ENCODE data around the gene ODAD3.
"Not testable (repeated sequence)": the region's sequence is repeated elsewhere in the genome, so short reads cannot be mapped to it uniquely, and the experiment has no call there.

The ODAD3 gene

GRCh38 chr19:11379857-11380350 is 55.0 kb downstream of the ODAD3 start:
- peaks cover 39% of the 10 kb centered on the region for H3K4me1 ChIP-seq (ENCODE audit: control insufficient read depth, insufficient read depth, low read length, unreplicated experiment)
- H3K79me2 ChIP-seq (ENCODE audit: control insufficient read depth, insufficient read depth, low read length, unreplicated experiment): peaks cover 12% of the 10 kb centered on the region
- H3K4me3 ChIP-seq (ENCODE audit: low read depth, low read length): peak overlapping the region; percentile 85
- peak overlapping the region; percentile 62; the same call in 1 of the 2 replicates for H3K27ac ChIP-seq (ENCODE audit: low read depth, low read length)
- no peak overlapping the region for H2AFZ ChIP-seq (ENCODE audit: low read length, unreplicated experiment)
- no peaks in the 10 kb centered on the region for H3K36me3 ChIP-seq (ENCODE audit: insufficient read depth, low read length)
- no peaks in the 10 kb centered on the region for H3K27me3 ChIP-seq (ENCODE audit: insufficient read depth, low read length)

GRCh38 chr19:11379269-11379845 is 55.6 kb downstream of the ODAD3 start:
- not testable (repeated sequence) for H3K36me3 ChIP-seq (ENCODE audit: insufficient read depth, low read length); H3K27ac ChIP-seq (ENCODE audit: low read depth, low read length); H3K4me3 ChIP-seq (ENCODE audit: low read depth, low read length); H3K27me3 ChIP-seq (ENCODE audit: insufficient read depth, low read length); H2AFZ ChIP-seq (ENCODE audit: low read length, unreplicated experiment)
- peaks cover 39% of the 10 kb centered on the region for H3K4me1 ChIP-seq (ENCODE audit: control insufficient read depth, insufficient read depth, low read length, unreplicated experiment)
- peaks cover 12% of the 10 kb centered on the region for H3K79me2 ChIP-seq (ENCODE audit: control insufficient read depth, insufficient read depth, low read length, unreplicated experiment)

GRCh38 chr19:11378319-11379189 is 56.4 kb downstream of the ODAD3 start:
- H2AFZ ChIP-seq (ENCODE audit: low read length, unreplicated experiment): no peak overlapping the region
- no peaks in the 10 kb centered on the region for H3K36me3 ChIP-seq (ENCODE audit: insufficient read depth, low read length)
- H3K27me3 ChIP-seq (ENCODE audit: insufficient read depth, low read length): no peaks in the 10 kb centered on the region
- no peak overlapping the region for H3K4me3 ChIP-seq (ENCODE audit: low read depth, low read length)
- H3K27ac ChIP-seq (ENCODE audit: low read depth, low read length): peak overlapping the region; percentile 64
- H3K79me2 ChIP-seq (ENCODE audit: control insufficient read depth, insufficient read depth, low read length, unreplicated experiment): peaks cover 12% of the 10 kb centered on the region
- peaks cover 39% of the 10 kb centered on the region for H3K4me1 ChIP-seq (ENCODE audit: control insufficient read depth, insufficient read depth, low read length, unreplicated experiment)

GRCh38 chr19:11377756-11378155 is 57.2 kb downstream of the ODAD3 start:
- no peaks in the 10 kb centered on the region for H3K27me3 ChIP-seq (ENCODE audit: insufficient read depth, low read length)
- H3K79me2 ChIP-seq (ENCODE audit: control insufficient read depth, insufficient read depth, low read length, unreplicated experiment): peaks cover 12% of the 10 kb centered on the region
- no peak overlapping the region for H2AFZ ChIP-seq (ENCODE audit: low read length, unreplicated experiment)
- H3K4me1 ChIP-seq (ENCODE audit: control insufficient read depth, insufficient read depth, low read length, unreplicated experiment): peaks cover 39% of the 10 kb centered on the region
- peak overlapping the region; percentile 64 for H3K27ac ChIP-seq (ENCODE audit: low read depth, low read length)
- H3K36me3 ChIP-seq (ENCODE audit: insufficient read depth, low read length): no peaks in the 10 kb centered on the region
- no peak overlapping the region for H3K4me3 ChIP-seq (ENCODE audit: low read depth, low read length)

- peaks cover 39% of the 10 kb centered on the region for H3K4me1 ChIP-seq (ENCODE audit: control insufficient read depth, insufficient read depth, low read length, unreplicated experiment)
- peak overlapping the region; percentile 64 for H3K27ac ChIP-seq (ENCODE audit: low read depth, low read length)
- H3K27me3 ChIP-seq (ENCODE audit: insufficient read depth, low read length): no peaks in the 10 kb centered on the region
- H3K36me3 ChIP-seq (ENCODE audit: insufficient read depth, low read length): no peaks in the 10 kb centered on the region
- H3K4me3 ChIP-seq (ENCODE audit: low read depth, low read length): peak overlapping the region; percentile 39; the same call in 1 of the 2 replicates
- H2AFZ ChIP-seq (ENCODE audit: low read length, unreplicated experiment): no peak overlapping the region
- peaks cover 12% of the 10 kb centered on the region for H3K79me2 ChIP-seq (ENCODE audit: control insufficient read depth, insufficient read depth, low read length, unreplicated experiment)
These were observed 57.7 kb downstream of the ODAD3 start for GRCh38 chr19:11377237-11377636.

GRCh38 chr19:11375143-11375948 is 59.6 kb downstream of the ODAD3 start:
- H2AFZ ChIP-seq (ENCODE audit: low read length, unreplicated experiment): peak overlapping the region; percentile 18
- H3K4me1 ChIP-seq (ENCODE audit: control insufficient read depth, insufficient read depth, low read length, unreplicated experiment): peaks cover 33% of the 10 kb centered on the region

GRCh38 chr19:11374433-11375142 is 60.3 kb downstream of the ODAD3 start, which contains the start of gene SWSAP1:
SWSAP1 (plus strand) TSS chr19:11374666; CDS start chr19:11374681, 15 bp downstream.
- H3K79me2 ChIP-seq (ENCODE audit: control insufficient read depth, insufficient read depth, low read length, unreplicated experiment): peaks cover 6% of the 10 kb centered on the region
- peak within 1 kb of the TSS; percentile 74 for H3K27ac ChIP-seq (ENCODE audit: low read depth, low read length)
- no peaks in the 10 kb centered on the region for H3K36me3 ChIP-seq (ENCODE audit: insufficient read depth, low read length)
- peak within 1 kb of the TSS; percentile 82 for H3K4me3 ChIP-seq (ENCODE audit: low read depth, low read length)
- peak within 1 kb of the TSS; percentile 81 for H2AFZ ChIP-seq (ENCODE audit: low read length, unreplicated experiment)
- no peaks in the 10 kb centered on the region for H3K27me3 ChIP-seq (ENCODE audit: insufficient read depth, low read length)
- H3K4me1 ChIP-seq (ENCODE audit: control insufficient read depth, insufficient read depth, low read length, unreplicated experiment): peaks cover 29% of the 10 kb centered on the region

More at GRCh38 chr19:11375143-11375948, 59.6 kb downstream of the ODAD3 start:
- peak overlapping the region; percentile 82 for H3K4me3 ChIP-seq (ENCODE audit: low read depth, low read length)
- no peaks in the 10 kb centered on the region for H3K36me3 ChIP-seq (ENCODE audit: insufficient read depth, low read length)
- H3K27ac ChIP-seq (ENCODE audit: low read depth, low read length): peak overlapping the region; percentile 54
- H3K27me3 ChIP-seq (ENCODE audit: insufficient read depth, low read length): no peaks in the 10 kb centered on the region
- peaks cover 12% of the 10 kb centered on the region for H3K79me2 ChIP-seq (ENCODE audit: control insufficient read depth, insufficient read depth, low read length, unreplicated experiment)

- Histone ChIP-seq H3K4me1 (ENCODE audit: control insufficient read depth, insufficient read depth, low read length, unreplicated experiment) (peaks cover 29% of the 10 kb centered on the region), H2AFZ (ENCODE audit: low read length, unreplicated experiment) (no peak overlapping the region), H3K27ac (ENCODE audit: low read depth, low read length) (no peak overlapping the region), H3K4me3 (ENCODE audit: low read depth, low read length) (peak overlapping the region; percentile 82), H3K36me3 (ENCODE audit: insufficient read depth, low read length) (no peaks in the 10 kb centered on the region), H3K27me3 (ENCODE audit: insufficient read depth, low read length) (no peaks in the 10 kb centered on the region), H3K79me2 (ENCODE audit: control insufficient read depth, insufficient read depth, low read length, unreplicated experiment) (peaks cover 6% of the 10 kb centered on the region)
These were observed 61.0 kb downstream of the ODAD3 start for GRCh38 chr19:11373885-11374432.

- H3K36me3 ChIP-seq (ENCODE audit: insufficient read depth, low read length): no peaks in the 10 kb centered on the region
- no peaks in the 10 kb centered on the region for H3K27me3 ChIP-seq (ENCODE audit: insufficient read depth, low read length)
- no peak overlapping the region for H3K4me3 ChIP-seq (ENCODE audit: low read depth, low read length)
- no peak overlapping the region for H2AFZ ChIP-seq (ENCODE audit: low read length, unreplicated experiment)
- peaks cover 26% of the 10 kb centered on the region for H3K4me1 ChIP-seq (ENCODE audit: control insufficient read depth, insufficient read depth, low read length, unreplicated experiment)
- H3K79me2 ChIP-seq (ENCODE audit: control insufficient read depth, insufficient read depth, low read length, unreplicated experiment): peaks cover 6% of the 10 kb centered on the region
- H3K27ac ChIP-seq (ENCODE audit: low read depth, low read length): no peak overlapping the region
These were observed 61.6 kb downstream of the ODAD3 start for GRCh38 chr19:11373166-11373884.
